HuH-7.5 (cell line): ENCODE data around the gene KAT6B.

Experiments
- DNase-seq: peaks from one replicate; pipeline ENCODE4 v3.0.0; 2011; ENCODE audit warnings: low spot score

KAT6B gene

DNA sequence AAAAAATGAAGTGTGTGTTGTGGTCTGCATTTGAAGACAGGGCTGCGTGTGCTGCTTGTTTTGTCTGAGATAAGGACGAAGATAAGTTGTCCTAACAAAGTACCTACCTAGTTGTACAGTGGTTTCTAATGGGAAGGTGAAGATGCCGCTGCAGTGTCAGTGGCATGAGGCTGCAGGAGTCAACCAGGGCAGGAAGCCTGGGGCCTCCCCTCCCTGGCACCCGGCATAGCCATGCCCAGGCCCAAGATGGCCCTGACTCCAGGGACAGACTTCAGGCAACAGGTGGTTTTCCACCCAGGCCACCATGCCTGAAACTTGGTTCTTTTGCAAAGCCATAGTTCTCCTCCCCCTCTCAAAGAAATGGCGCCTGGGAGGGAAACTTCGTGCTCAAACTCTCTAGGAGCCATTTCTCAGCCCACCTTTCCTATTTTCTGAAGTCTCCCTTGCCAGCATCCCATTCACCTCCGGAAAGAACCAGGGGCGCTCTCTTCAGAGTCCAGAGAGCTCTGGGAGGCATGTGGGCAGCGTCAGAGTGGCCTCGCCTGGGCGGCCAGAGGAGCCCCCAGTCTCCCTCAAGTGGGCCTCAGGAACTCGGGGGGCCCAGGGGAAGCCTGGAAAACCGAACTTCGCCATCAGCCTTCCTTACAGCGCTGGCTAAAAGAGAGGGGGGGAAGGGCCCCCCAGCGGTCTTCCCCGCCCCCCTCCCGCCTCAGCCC, 2.1 kb upstream of the KAT6B start:
- no peak for DNase-seq

DNA sequence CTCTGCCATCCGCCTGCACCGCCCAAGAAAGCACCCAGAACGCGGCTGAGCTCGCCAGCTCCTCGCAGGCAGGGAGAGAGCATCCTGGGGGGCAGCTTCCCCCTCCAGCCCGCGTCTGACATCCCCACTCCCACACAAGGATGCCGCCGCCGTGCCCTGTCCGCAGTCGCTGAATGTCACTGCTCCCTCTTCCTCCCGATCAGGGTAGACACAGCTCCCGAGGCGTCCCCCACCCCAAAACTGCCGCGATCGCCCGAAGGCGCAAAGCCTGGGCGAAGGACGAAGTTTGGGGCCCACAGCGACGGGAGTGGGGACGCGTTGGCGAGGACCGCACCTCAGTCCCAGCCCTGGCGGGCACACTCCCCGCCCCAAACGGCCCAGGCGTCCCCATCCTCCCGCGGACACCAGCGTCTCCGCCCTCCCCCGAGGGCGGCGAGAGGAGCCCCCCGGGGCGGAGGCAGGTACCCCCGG, 1.5 kb upstream of the KAT6B start:
- DNase-seq: no peak

DNA sequence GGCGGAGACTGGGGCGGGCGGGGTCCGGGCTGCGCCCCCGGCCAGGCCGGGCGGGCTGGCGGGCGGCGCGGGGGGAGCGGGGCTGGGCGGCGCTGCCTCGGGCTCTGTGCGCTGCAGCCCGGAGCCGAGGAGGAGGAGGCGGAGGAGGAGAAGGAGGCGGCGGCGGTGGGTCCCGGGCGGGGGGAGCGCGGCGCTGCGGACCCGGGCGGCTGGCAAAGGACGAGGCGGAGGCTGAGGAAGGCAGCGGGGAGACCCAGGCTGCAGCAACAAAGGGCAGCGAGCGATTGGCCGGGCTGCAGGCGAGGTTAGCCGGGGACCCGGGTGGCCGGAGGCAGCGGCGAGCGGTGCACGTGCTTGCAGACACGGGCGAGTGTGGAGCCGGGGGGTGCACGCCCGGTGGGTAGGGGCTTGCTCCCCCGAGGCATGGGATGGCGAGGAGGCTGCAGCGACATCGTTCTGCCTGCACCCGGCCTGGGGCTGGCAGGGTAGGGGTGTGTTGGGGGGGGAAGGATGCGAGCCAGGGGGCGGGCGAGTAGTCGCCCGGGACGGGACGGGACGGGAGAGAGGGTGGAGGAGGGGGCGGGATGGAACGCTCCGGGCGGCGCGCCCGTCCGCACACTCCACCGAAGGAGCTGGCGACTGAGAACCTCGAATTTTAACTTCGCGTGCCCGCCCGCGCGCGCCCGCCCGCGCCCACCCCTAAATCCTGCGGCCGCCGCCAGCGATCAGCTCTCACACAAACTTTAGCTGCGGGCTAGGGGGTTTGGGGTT, 844 bp upstream of the KAT6B start:
- peak; percentile 58 for DNase-seq

DNA sequence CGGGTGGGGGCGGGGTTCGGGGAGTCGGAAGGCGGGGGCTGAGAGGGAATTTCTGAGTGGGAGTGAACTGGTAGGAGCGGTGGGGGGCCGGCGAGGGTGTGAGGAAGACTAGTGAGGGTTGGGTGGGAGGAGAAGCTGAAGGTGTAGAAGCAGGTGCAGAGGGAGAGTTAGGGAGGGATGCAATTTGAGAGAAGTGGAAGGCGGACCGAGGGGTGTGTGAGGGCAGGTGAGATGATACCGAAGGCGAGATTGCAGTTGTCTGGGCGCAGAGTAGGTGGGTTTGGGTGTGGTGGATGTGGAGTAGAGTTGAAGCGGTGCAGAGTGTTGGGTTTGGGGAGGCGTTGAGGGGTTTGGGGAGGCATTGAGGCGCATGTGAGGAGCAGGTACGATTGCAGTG, 643 bp downstream of the KAT6B start:
- DNase-seq: no peak

DNA sequence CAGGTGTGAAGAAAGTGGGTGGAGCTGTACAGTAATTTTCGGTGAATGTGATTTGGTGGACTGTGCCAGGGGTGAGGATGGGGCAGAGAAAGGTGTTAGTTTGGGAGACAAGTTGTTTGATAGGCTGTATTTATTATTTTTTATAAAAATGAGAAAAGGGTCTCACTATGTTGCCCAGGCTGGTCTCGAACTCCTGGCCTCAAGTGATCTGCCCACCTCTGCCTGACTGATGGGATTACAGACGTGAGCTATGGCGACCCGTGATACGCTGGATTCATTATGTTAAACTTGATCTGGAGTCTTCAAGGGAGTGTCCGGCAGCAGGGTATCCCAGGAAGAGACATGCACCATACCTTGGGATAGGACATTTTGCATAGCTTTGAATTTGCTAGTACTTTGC, 1.3 kb downstream of the KAT6B start:
- DNase-seq: no peak

DNA sequence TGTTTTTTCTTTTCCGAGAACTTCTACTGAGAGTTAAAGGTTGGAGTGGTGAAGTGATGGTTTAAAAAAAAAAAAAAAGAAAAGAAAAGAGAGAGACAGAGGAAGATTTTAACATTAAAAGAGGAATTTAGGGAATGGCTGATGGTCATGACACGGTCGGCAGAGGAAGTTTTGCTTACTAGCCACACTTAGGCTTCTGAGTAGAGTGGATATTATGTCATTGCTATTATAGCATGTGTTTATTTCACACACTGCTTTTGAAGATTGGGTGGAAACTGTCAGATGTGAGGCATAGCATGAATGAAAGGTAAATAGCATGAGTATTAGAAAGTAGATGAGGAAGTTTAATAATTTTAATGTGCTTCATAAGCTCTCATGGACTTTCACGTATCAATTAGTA, 2.5 kb downstream of the KAT6B start:
- DNase-seq: no peak

DNA sequence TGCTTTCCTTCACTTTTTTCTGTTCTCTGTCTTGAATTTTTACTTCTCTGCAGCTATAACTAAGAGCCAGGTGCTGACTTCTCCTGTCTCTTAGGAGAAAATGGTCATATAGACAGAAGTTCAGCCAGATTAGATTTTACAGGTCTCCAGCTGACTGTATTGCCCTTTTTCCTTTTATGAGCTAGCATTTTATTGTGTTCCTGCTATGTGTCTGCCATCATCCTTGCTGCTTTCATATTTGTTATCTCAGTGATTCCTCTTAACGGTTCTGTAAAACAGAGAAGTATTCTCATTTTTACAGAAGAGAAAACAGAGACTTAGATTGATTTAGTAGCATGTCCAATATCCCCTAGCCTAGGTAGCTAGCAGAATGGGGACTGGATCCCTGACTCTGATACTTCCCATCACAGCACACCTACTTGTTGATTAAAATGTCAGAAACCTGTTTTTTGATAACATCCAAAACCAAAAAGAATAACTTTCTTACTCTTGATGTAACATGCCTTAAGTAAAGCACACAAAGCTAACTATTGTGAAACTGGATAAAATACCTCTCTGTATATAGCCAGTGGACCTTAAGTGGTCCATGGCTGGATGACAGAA, 5.2 kb downstream of the KAT6B start:
- DNase-seq: no peak

DNA sequence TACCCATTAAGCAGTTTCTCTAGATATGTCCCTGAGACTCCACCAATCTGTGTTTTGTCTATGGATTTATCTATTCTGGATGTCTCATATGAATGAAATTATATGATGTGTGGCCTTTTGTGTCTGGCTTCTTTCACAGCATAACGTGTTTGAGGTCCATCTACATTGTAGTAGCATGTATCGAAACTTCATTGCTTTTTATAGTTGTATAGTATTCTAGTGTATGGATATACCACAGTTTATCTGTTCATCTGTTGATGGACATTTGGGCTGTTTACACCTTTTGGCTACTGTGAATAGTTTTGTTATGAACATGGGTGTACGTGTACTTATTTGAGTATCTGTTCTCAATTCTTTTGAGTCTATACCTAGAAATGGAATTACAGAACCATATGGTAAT, 9.6 kb downstream of the KAT6B start:
- no peak for DNase-seq

DNA sequence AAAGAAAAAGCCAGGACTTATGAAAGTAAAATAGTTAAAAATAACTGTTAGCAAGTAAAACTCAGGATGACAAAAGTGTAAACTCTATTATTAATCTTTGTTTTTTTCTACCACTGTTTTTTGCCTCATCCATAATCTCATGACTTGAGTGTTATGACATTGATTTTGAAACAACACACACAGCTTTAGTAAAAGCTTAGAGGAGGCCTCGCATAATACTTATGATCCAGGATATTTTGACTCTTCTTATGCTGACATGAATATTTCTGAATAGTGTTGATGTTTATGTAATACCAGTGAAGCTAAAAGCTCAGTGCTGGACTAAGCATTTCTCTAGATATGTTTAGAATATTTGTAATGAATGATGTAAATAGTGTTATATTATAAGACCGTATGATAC, 10.5 kb downstream of the KAT6B start:
- no peak for DNase-seq

DNA sequence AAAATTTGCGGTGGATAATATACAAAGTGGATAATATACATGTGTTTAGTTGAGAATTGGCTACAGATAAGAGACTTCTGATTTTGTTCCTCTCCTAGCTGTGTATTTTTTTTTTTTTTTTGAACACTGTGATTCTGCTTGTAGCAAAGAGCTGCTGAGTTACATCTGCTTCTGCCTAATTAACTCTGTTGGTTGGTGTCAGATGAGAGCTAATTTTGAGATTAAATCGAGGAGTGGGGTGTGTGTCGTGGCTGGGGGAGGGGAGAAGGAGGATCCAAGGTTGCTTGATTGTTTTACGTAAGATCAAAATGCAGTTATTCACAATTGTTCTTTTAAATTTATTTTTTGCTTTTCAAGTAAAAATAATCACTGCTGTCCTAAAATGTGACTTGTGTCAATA, 11.3 kb downstream of the KAT6B start:
- no peak for DNase-seq

DNA sequence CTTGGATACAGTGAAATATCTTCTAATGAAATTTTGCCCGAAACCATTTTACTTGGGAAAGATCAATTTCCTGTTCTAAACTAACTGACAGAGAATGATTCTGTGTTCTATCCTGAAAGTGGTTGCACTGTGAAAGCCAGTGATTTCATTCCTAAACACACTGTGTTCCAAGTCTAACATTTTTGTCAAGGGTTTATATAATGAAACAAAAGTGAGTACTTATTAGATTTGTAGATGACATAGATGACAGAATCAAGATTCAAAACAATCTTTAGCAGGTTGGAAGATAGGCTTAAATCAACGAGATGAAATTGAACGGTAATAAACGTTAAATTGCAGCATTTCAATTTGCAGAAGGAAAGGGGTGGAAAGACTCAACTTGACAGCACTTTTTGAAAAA, 13.3 kb downstream of the KAT6B start:
- no peak for DNase-seq

DNA sequence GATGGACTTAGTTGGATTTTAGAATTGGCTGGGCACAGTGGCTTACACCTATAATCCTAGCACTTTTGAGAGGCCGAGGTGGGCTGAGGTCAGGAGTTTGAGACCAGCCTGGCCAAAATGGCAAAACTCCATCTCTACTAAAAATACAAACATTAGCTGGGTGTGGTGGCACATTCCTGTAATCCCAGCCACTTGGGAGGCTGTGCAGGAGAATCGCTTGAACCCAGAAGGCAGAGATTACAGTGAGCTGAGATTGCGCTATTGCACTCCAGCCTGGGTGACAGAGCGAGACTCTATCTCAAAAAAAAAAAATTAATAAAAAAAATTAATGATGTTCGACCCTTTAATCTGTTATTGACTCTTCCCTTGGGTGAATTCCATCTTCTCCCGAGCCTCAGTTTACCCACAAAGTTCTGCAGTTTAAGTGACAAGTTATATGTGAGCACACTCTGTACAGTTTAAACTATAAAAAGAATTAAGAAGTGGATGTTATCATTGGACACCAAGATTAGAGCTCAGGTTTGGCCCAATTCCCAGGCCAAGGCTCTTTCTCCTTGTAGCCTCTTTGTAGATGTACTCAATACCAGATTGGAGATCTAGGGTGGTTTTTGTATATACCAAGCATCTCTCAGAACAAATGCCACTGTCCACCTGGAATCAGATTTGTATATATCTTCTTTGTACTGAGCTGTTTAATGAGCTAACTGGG, 15.0 kb downstream of the KAT6B start:
- no peak for DNase-seq

DNA sequence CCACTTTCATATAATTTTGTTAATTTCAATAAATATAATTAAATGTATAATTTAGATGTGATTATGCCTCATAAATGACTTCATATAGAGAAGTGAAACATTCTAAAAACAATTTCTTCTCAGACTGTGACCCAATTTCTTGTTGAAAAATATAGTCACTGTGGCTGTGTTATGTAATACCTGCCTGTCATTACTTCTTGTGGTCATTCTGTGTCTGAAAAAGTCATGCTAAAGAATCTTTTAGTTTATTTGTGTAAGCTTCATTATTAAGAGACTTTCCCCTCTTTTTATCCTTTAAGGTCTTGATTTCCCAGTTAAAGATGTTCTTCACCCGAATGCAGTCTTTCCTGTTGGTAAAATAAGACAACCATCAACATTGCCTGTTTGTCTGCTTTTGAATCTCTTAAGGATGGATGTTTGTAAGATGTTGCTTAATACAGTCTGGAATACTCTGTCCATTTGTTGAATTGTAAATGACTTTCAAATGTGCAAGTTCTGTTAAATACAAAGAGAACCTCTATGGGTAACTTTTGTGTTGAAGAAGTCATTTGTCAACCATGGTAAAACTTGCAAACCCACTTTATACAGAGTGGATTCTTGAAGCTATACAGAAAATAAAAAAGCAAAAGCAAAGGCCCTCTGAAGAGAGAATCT, 16.0 kb downstream of the KAT6B start:
- DNase-seq: no peak

DNA sequence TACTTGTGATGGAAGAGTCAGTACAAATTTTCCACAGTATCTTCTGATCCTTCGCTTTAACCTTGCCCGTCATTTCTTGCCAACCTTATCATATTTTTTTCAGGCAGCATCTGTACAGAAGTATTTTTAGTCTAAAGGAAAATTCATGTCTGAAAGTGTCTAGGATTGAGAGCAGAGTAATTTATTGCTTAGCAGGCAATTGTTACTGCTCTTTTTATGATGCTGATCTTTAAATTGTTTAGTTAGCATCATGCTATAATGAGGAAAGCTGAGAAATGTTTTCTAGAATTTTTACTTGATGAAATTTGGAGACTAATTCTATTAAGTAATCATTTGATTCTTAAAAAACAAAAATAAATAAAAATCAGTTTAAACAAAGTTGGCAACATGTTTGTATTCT, 20.6 kb downstream of the KAT6B start:
- no peak for DNase-seq

DNA sequence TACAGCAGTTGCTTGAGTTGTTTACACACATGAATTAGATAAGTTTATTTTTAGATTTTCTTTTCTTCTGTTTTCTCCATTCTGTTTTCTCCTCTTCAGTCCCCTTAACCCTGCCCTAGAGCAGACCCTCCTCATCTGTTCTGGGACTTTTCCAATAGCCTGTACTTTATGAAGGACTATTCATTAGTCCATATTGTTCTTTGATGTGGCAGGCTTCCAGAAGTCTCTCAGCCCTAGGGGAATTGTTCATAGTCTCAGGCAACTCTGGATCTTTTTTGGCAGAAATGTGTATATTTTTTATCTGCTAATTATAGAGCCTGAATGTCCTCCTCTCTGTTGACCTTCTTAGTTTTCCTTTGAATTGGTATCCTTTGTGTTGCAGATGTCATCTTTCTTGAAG, 25.4 kb downstream of the KAT6B start:
- no peak for DNase-seq

DNA sequence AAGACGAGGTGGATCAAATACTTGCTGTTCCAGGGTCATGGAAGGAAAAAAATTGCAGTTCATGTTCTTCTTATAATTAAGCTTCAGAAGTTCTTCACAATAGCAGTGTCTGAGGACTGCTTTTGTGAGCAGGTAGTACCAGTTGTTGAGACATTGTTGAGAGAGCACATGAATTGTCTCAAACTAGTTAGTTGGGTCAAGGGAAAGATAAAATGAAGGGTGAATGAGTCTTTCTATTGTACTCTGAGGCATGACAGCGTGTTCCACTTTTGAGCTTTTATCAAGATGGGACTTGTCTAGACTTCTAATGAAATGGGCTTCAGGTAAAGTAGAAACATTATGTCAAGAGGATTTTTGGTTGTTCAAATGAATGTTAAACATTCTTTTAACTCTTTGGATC, 26.0 kb downstream of the KAT6B start:
- no peak for DNase-seq

DNA sequence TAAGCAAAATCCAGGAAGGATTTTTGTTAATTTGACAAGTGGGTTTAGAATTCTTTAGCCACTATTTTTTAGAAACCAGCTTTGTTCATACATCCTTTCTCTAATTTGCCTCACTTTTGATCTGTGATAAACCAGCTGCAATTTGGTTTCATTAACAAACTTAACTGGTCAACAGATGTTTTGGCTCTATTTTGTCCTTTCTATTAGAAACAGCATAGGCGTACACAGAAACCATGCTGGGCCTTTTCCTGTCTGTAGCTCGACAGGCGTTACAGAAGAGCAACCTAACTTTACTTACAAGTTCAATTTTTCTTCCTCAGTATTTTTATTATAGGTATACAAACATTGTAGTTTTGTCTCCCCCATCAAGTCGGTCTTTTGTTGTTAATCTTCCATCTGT, 28.2 kb downstream of the KAT6B start:
- DNase-seq: no peak

DNA sequence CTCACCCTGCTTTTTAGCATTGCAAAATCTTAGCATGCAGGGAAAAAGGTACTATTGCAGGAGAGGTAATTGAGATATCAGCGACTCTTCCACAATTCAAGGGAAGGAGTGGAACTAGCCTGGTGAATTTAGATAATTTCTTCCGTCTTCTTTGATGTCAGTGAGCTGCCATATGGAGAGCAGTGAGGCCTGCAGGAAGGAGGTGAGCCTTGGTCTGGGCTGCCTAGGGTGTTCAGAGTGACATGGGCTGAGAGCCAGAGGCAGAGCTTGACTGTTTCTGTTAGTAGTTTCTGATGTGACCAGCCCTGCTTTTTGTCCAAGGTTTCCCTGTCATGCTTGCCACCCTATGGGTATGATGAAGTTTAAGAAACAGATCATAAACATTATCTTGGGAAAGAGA, 28.6 kb downstream of the KAT6B start:
- no peak for DNase-seq

DNA sequence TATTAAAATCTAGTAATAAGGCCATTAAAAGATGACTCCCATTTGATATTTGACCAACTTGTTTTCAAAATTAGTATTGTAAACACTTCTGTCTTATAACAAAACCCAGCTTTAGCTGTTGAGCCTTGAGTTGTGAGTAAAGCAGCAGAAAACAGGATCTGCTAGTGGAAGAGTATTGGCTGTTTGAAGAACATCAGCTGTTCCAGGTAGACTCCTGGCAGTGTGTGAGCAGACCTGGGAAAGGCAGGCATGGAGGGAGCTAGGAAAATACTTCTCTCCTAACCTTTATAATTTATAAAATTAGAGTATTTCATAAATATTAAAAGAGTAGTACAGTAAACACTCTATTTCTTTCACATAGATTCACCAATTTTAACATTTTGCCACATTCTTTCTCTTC, 29.0 kb downstream of the KAT6B start:
- DNase-seq: no peak

DNA sequence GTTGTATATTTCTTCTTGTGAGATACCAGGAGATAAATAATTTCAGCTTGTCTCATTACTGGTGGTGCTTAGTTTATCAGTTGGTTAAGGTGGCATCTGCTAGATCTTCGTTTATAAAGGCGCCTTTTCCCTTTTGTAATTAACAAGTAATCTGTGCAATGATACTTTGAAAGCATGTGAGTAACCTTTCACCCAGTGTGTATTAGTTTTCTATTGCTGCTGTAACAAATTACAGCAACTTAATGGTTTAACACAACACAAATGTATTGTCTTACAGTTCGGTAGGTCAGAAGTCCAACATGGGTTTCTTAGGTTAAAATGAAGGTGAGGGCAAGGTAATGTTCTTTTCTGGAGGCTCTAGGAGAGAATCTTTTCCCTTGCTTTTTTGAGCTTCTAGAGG, 30.5 kb downstream of the KAT6B start:
- no peak for DNase-seq

DNA sequence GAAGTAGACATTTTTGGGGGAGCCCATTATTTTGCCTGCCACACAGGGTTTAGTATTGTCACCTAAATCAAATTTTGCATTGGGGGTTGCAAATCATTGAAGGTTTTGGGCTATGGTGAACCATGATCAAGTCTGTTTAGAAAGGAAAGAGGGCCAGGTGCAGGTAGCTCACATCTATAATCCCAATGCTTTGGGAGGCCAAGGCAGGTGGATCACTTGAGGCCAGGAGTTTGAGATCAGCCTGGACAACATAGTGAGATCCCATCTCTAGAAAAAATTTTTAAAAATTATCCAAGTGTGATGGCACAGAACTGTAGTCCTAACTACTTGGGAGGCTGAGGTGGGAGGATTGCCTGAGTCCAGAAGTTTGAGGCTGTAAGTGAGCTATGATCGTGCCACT, 31.2 kb downstream of the KAT6B start:
- no peak for DNase-seq

DNA sequence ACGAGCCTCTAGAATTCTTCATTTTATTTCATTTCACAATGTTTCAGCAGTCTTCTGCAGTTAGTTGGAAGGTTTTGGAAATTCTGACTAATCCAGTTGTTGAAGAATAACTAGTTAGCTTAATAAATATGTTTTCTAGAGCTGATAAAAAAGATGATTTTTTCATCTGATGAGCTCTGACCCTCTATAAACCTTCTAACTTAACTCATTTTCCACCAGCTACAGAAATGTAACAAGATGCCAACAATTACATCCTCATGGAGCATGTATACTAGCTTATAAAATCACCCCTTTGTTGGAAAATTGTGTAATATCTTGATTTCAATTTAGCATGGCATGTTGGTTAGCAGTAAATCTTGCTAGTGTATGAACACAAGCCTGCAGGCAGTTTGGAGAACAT, 33.1 kb downstream of the KAT6B start:
- no peak for DNase-seq
